Parathyroid adenoma (tissue), 2 donors: ENCODE measurements around the gene DENND4A.
A peak's percentile ranks its signal among the peaks of the same experiment; 100 is the strongest.

Experiments used
- H2AFZ ChIP-seq: fragments of 300-600 bp; sonication (generic); one replicate; pipeline ENCODE4 v1.7.0; 2017; ENCODE audit warnings: antibody characterized with exemption, mild to moderate bottlenecking
- H3K27ac ChIP-seq: fragments of 300-600 bp; sonication (generic); one replicate; pipeline ENCODE4 v1.7.0; 2017
- H3K27me3 ChIP-seq: fragments of 300-600 bp; sonication (generic); one replicate; pipeline ENCODE4 v1.7.0; 2017; ENCODE audit warnings: low read length; ENCODE audit not compliant: control insufficient read depth, insufficient read depth
- H3K36me3 ChIP-seq: fragments of 300-600 bp; sonication (generic); one replicate; pipeline ENCODE4 v1.7.0; 2017; ENCODE audit warnings: low read length; ENCODE audit not compliant: control insufficient read depth, insufficient read depth
- H3K4me1 ChIP-seq: fragments of 300-600 bp; sonication (generic); one replicate; pipeline ENCODE4 v1.7.0; 2017; ENCODE audit warnings: control low read depth
- H3K4me2 ChIP-seq: fragments of 300-600 bp; sonication (generic); one replicate; pipeline ENCODE4 v1.7.0; 2017; ENCODE audit warnings: low read length
- H3K4me3 ChIP-seq: fragments of 300-600 bp; sonication (generic); one replicate; pipeline ENCODE4 v1.7.0; 2017; ENCODE audit warnings: low read depth, low read length
- H3K79me2 ChIP-seq: fragments of 300-600 bp; sonication (generic); one replicate; pipeline ENCODE4 v1.7.0; 2017; ENCODE audit warnings: control low read depth
- H3K9ac ChIP-seq: fragments of 300-600 bp; sonication (generic); one replicate; pipeline ENCODE4 v1.7.0; 2017; ENCODE audit warnings: mild to moderate bottlenecking
- H3K9me3 ChIP-seq: fragments of 300-600 bp; sonication (generic); one replicate; pipeline ENCODE4 v1.7.0; 2017; ENCODE audit warnings: low read length; ENCODE audit not compliant: control insufficient read depth
- TF ChIP-seq, protein P1 (sequence below): fragments of 300-600 bp; sonication (generic); IDR thresholded peaks from one replicate; pipeline ENCODE4 v1.7.0; 2017; ENCODE audit warnings: antibody characterized with exemption, mild to moderate bottlenecking
- donor health status: primary hyperparathyroidism.

DENND4A gene

DNA sequence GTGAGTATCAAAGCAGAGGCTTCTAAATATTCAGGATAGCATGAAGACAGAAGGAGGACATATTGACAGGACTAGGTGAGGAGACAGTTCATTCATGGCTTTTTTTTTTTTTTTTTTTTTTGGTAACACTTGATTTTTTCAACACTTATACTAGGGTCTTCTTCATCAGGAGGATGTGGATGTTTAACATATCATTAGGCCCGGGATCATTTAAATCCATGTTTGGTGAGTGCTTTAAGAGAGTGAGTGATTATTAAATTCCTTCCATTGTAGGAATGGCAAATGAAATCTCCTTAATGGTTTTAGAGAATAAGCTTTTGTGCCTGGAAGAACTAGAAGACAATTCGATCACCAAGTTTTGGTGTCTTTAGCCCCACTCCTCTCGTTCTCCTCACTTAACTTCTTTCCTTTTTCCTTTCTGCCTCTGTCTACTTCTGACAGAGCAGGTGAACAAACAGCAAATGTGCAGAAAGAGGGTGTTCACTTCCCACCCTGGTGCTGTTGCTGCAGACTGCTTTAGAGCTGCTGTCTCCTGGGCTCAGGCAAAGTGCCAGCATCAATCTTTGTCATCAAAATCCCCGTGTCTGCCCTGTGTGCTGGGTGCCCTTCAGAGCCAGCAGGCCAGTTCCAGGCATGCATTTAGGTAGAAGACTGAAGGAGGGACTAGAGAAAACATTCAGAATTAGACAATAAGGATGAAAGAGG is 41.6 kb upstream of the DENND4A start:
- H3K27me3 ChIP-seq = no peaks in the 10 kb centered on the region
- TF ChIP-seq, protein P1, sequence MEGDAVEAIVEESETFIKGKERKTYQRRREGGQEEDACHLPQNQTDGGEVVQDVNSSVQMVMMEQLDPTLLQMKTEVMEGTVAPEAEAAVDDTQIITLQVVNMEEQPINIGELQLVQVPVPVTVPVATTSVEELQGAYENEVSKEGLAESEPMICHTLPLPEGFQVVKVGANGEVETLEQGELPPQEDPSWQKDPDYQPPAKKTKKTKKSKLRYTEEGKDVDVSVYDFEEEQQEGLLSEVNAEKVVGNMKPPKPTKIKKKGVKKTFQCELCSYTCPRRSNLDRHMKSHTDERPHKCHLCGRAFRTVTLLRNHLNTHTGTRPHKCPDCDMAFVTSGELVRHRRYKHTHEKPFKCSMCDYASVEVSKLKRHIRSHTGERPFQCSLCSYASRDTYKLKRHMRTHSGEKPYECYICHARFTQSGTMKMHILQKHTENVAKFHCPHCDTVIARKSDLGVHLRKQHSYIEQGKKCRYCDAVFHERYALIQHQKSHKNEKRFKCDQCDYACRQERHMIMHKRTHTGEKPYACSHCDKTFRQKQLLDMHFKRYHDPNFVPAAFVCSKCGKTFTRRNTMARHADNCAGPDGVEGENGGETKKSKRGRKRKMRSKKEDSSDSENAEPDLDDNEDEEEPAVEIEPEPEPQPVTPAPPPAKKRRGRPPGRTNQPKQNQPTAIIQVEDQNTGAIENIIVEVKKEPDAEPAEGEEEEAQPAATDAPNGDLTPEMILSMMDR = no peak
- H3K79me2 ChIP-seq = no peaks in the 10 kb centered on the region
- no peaks in the 10 kb centered on the region for H3K36me3 ChIP-seq
- no peaks in the 10 kb centered on the region for H3K9me3 ChIP-seq
- H3K4me3 ChIP-seq = peak overlapping the region; percentile 32
- H3K9ac ChIP-seq = no peak overlapping the region
- peak overlapping the region; percentile 44 for H3K4me2 ChIP-seq
- H3K4me1 ChIP-seq = peaks cover 10% of the 10 kb centered on the region
- peak overlapping the region; percentile 85 for H3K27ac ChIP-seq
- peak overlapping the region; percentile 71 for H2AFZ ChIP-seq

DNA sequence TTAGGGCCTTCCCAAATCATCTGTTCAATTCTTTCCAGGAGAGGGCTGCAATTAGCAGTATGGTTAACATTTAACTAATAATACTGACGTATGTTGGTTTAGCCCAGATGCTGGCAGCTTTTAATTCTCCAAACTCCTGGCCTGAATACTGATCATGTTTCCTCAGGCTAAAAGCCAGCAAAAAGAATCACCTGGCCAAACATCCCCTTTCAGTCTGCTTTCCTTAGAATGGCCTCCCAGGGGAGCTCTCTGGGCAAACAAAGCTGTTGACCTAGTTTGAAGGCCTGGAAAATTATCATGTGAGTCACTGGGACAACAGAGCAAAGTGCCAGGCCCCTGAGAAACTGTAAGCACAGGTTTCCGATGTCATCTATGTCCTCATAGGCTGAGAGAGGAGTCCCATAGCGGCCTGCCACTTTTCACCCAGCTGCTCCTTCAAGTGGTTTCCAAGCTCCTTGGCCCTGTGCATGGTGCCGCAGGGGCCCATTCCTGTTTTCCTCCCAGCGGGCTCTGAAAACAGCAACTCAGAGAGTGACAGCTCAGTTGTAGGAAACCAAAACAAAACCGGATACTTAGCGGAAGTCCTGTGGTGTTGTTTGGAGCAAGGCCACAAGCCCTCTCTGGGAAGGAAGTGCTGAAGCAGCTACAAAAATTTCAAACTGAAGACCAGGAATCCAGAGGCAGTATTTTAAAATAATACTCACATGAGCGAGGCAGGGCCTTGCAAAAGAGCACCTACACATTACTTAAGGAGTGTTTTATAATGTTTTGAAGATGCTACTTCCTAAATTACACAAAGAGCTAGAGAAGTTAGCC is 40.7 kb upstream of the DENND4A start:
- TF ChIP-seq, protein P1 = peak; percentile 19
- peak overlapping the region; percentile 71 for H2AFZ ChIP-seq
- H3K9me3 ChIP-seq = no peaks in the 10 kb centered on the region
- peak overlapping the region; percentile 85 for H3K27ac ChIP-seq
- no peaks in the 10 kb centered on the region for H3K36me3 ChIP-seq
- H3K4me3 ChIP-seq = peak overlapping the region; percentile 32
- H3K79me2 ChIP-seq = no peaks in the 10 kb centered on the region
- H3K4me1 ChIP-seq = peaks cover 10% of the 10 kb centered on the region
- no peaks in the 10 kb centered on the region for H3K27me3 ChIP-seq
- H3K4me2 ChIP-seq = peak overlapping the region; percentile 56
- H3K9ac ChIP-seq = no peak overlapping the region

DNA sequence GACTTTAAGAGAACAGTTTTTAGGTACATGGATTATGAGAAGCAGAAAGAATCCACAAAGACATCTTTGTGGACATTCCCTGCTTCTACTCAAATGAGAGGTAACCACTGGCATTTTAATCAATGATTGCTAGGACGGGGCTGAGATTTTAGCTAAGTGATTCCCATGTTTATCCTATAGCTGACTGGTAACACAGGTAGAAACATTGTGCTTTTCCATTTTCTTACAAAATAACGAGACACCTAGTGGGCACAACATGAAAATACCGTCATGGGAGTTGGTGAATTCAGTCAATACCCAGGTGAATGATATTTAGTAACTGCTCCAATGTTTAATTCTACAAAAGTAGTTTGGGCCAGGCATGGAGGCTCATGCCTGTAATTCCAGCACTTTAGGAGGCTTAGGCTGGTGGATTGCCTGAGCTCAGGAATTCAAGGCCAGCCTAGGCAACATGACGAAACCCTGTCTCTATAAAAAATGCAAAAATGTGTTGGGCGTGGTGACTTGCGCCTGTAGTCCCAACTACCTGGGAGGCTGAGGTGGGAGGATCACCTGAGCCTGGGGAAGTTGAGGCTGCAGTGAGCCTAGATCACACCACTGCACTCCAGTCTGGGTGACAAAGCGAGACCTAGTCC is 37.2 kb upstream of the DENND4A start:
- H3K36me3 ChIP-seq = no peaks in the 10 kb centered on the region
- H3K27ac ChIP-seq = no peak overlapping the region

DNA sequence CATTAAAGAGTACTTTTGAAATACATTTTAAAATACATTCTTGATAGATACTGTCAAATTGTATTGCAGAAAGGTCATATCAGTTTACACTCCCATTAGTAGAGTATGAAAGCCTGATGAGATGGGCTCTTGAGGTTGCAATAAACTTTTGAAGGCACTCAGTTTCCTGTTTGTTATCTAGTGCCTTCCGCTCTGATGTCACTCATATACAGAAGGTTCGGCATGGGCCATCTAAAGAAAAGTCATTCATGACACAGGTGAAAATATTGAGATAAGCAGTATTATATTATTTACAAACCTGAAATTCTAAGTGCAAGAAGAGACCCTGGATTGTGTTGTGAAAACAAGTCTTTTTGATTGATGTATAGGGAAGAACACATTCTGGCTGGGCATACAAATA is 36.5 kb upstream of the DENND4A start:
- no peaks in the 10 kb centered on the region for H3K36me3 ChIP-seq
- TF ChIP-seq, protein P1 = no peak
- H3K4me3 ChIP-seq = no peak overlapping the region
- H3K9ac ChIP-seq = no peak overlapping the region
- no peak overlapping the region for H3K4me2 ChIP-seq
- no peaks in the 10 kb centered on the region for H3K79me2 ChIP-seq
- no peaks in the 10 kb centered on the region for H3K27me3 ChIP-seq
- H3K27ac ChIP-seq = no peak overlapping the region
- no peak overlapping the region for H2AFZ ChIP-seq
- peaks cover 6% of the 10 kb centered on the region for H3K4me1 ChIP-seq
- H3K9me3 ChIP-seq = no peaks in the 10 kb centered on the region

More for the DNA sequence above, 37.2 kb upstream of the DENND4A start:
- Histone ChIP-seq H3K9me3 (no peaks in the 10 kb centered on the region), H3K9ac (no peak overlapping the region), H3K79me2 (no peaks in the 10 kb centered on the region), H3K4me1 (peaks cover 10% of the 10 kb centered on the region), H3K27me3 (no peaks in the 10 kb centered on the region), H3K4me3 (no peak overlapping the region), H2AFZ (no peak overlapping the region), H3K4me2 (no peak overlapping the region)
- TF ChIP-seq, protein P1 = peak; percentile 40
